IPS-18a (cell line): ENCODE results near the gene GNG13.
A peak's percentile ranks its signal among the peaks of the same experiment; 100 is the strongest.

Source experiments
- H3K27ac ChIP-seq: one replicate; pipeline ENCODE4 v1.5.1; 2013; ENCODE audit warnings: low read length
- H3K27me3 ChIP-seq: one replicate; pipeline ENCODE4 v1.6.1; 2013; ENCODE audit warnings: mild to moderate bottlenecking, low read length; ENCODE audit not compliant: control insufficient read depth, insufficient read depth
- H3K36me3 ChIP-seq: one replicate; pipeline ENCODE4 v1.6.1; 2013; ENCODE audit warnings: low read depth, low read length; ENCODE audit not compliant: control insufficient read depth
- H3K4me1 ChIP-seq: one replicate; pipeline ENCODE4 v1.6.1; 2013; ENCODE audit warnings: low read depth, low read length; ENCODE audit not compliant: control insufficient read depth
- H3K4me3 ChIP-seq: one replicate; pipeline ENCODE4 v1.5.1; 2013; ENCODE audit warnings: low read length
- H3K9ac ChIP-seq: one replicate; pipeline ENCODE4 v1.6.1; 2013; ENCODE audit warnings: mild to moderate bottlenecking, low read length, moderate library complexity
- H3K9me3 ChIP-seq: one replicate; pipeline ENCODE4 v1.6.1; 2013; ENCODE audit warnings: low read depth, low read length; ENCODE audit not compliant: control insufficient read depth

The GNG13 gene

GRCh38 chr16:819336-820043 lies 19.0 kb upstream of the GNG13 start:
- Histone ChIP-seq H3K27ac (no peak overlapping the region), H3K9ac (no peak overlapping the region), H3K4me3 (no peak overlapping the region), H3K36me3 (no peaks in the 10 kb centered on the region), H3K9me3 (no peaks in the 10 kb centered on the region), H3K27me3 (no peaks in the 10 kb centered on the region), H3K4me1 (no peaks in the 10 kb centered on the region)

GRCh38 chr16:818592-818991 lies 18.1 kb upstream of the GNG13 start:
- H3K4me3 ChIP-seq: no peak overlapping the region
- H3K27ac ChIP-seq: no peak overlapping the region
- H3K36me3 ChIP-seq: no peaks in the 10 kb centered on the region
- peaks cover 5% of the 10 kb centered on the region for H3K27me3 ChIP-seq
- H3K9ac ChIP-seq: no peak overlapping the region
- peaks cover 3% of the 10 kb centered on the region for H3K4me1 ChIP-seq
- H3K9me3 ChIP-seq: no peaks in the 10 kb centered on the region

GRCh38 chr16:818132-818531 lies 17.6 kb upstream of the GNG13 start:
- Histone ChIP-seq H3K9ac (no peak overlapping the region), H3K4me1 (peaks cover 3% of the 10 kb centered on the region), H3K27ac (no peak overlapping the region), H3K9me3 (no peaks in the 10 kb centered on the region), H3K27me3 (peaks cover 9% of the 10 kb centered on the region), H3K36me3 (no peaks in the 10 kb centered on the region), H3K4me3 (no peak overlapping the region)

- H3K4me3 ChIP-seq: no peak overlapping the region
- H3K27ac ChIP-seq: no peak overlapping the region
- H3K27me3 ChIP-seq: peaks cover 15% of the 10 kb centered on the region
- no peak overlapping the region for H3K9ac ChIP-seq
- no peaks in the 10 kb centered on the region for H3K9me3 ChIP-seq
- peaks cover 3% of the 10 kb centered on the region for H3K4me1 ChIP-seq
- H3K36me3 ChIP-seq: no peaks in the 10 kb centered on the region
Observed at GRCh38 chr16:817001-817906, 16.7 kb upstream of the GNG13 start.

- Histone ChIP-seq H3K9me3 (no peaks in the 10 kb centered on the region), H3K4me3 (no peak overlapping the region), H3K9ac (no peak overlapping the region), H3K36me3 (no peaks in the 10 kb centered on the region), H3K27ac (no peak overlapping the region), H3K27me3 (peaks cover 15% of the 10 kb centered on the region), H3K4me1 (peaks cover 3% of the 10 kb centered on the region)
Observed at GRCh38 chr16:815861-816260, 15.3 kb upstream of the GNG13 start.

- peaks cover 3% of the 10 kb centered on the region for H3K4me1 ChIP-seq
- no peak overlapping the region for H3K27ac ChIP-seq
- no peak overlapping the region for H3K4me3 ChIP-seq
- peaks cover 15% of the 10 kb centered on the region for H3K27me3 ChIP-seq
- H3K9me3 ChIP-seq: no peaks in the 10 kb centered on the region
- H3K9ac ChIP-seq: no peak overlapping the region
- H3K36me3 ChIP-seq: no peaks in the 10 kb centered on the region
Observed at GRCh38 chr16:814974-815373, 14.4 kb upstream of the GNG13 start.

GRCh38 chr16:813916-814412 lies 13.4 kb upstream of the GNG13 start:
- H3K9ac ChIP-seq: no peak overlapping the region
- H3K4me3 ChIP-seq: peak overlapping the region; percentile 25

GRCh38 chr16:813204-813915 lies 12.8 kb upstream of the GNG13 start:
- H3K4me1 ChIP-seq: peaks cover 3% of the 10 kb centered on the region
- H3K36me3 ChIP-seq: no peaks in the 10 kb centered on the region
- no peak overlapping the region for H3K9ac ChIP-seq
- peak overlapping the region; percentile 52 for H3K4me3 ChIP-seq
- peaks cover 15% of the 10 kb centered on the region for H3K27me3 ChIP-seq
- no peaks in the 10 kb centered on the region for H3K9me3 ChIP-seq
- no peak overlapping the region for H3K27ac ChIP-seq

More at GRCh38 chr16:813916-814412, 13.4 kb upstream of the GNG13 start:
- H3K27me3 ChIP-seq: peaks cover 15% of the 10 kb centered on the region
- H3K27ac ChIP-seq: no peak overlapping the region
- H3K36me3 ChIP-seq: no peaks in the 10 kb centered on the region
- peaks cover 3% of the 10 kb centered on the region for H3K4me1 ChIP-seq
- H3K9me3 ChIP-seq: no peaks in the 10 kb centered on the region

- H3K4me3 ChIP-seq: peak overlapping the region; percentile 94
- H3K27ac ChIP-seq: no peak overlapping the region
- peaks cover 28% of the 10 kb centered on the region for H3K27me3 ChIP-seq
- peak overlapping the region; percentile 59 for H3K9ac ChIP-seq
- H3K4me1 ChIP-seq: no peaks in the 10 kb centered on the region
- H3K36me3 ChIP-seq: no peaks in the 10 kb centered on the region
- no peaks in the 10 kb centered on the region for H3K9me3 ChIP-seq
Observed at GRCh38 chr16:808085-808386, 7.5 kb upstream of the GNG13 start.

- Histone ChIP-seq H3K9ac (peak overlapping the region; percentile 62), H3K36me3 (no peaks in the 10 kb centered on the region), H3K27ac (no peak overlapping the region), H3K4me3 (peak overlapping the region; percentile 94), H3K4me1 (no peaks in the 10 kb centered on the region), H3K9me3 (no peaks in the 10 kb centered on the region), H3K27me3 (peaks cover 28% of the 10 kb centered on the region)
Observed at GRCh38 chr16:807347-808084, 7.0 kb upstream of the GNG13 start.

- H3K9ac ChIP-seq: no peak overlapping the region
- H3K4me3 ChIP-seq: no peak overlapping the region
- H3K36me3 ChIP-seq: no peaks in the 10 kb centered on the region
- no peaks in the 10 kb centered on the region for H3K4me1 ChIP-seq
- no peaks in the 10 kb centered on the region for H3K9me3 ChIP-seq
- peaks cover 49% of the 10 kb centered on the region for H3K27me3 ChIP-seq
- no peak overlapping the region for H3K27ac ChIP-seq
Observed at GRCh38 chr16:805474-805873, 4.9 kb upstream of the GNG13 start.
